K562 (cell line): ENCODE results near the gene CLIP4. TPM values are rescaled to one million over a fixed set of nuclear protein-coding genes. Genes with fewer than 3 reads are reported as not detected.

Experiments
- ATAC-seq: fragments of 200-7000 bp; cut with Tn5 transposase; 3 replicates; pipeline ENCODE4 v1.9.1; 2020; ENCODE audit warnings: moderate library complexity
- BruUV-seq: library from RNA; stranded (reverse); fragments of 400-500 nt; replicated peaks from 2 replicates; lab custom pipeline; 2021; lab: Mats Ljungman, UMichigan
- CTCF ChIA-PET: fragments of 300-600 bp; formaldehyde crosslinking; extraction: SDS; loops from one replicate; lab custom pipeline; 2021; ENCODE audit warnings: low intra/inter-chr PET ratio; lab: Yijun Ruan, JAX
- POLR2A ChIA-PET: fragments of 300-600, 350-650 bp; sonication (Branson Sonifier 250); formaldehyde crosslinking; extraction: SDS; loops from one replicate; lab custom pipeline; 2021; ENCODE audit warnings: antibody characterized with exemption, inconsistent platforms; lab: Yijun Ruan, JAX
- DNase-seq, 4 experiments: peaks; one replicate each; pipeline versions ENCODE4 v3.0.0 to v3.0.0-alpha.2; 2011 to 2018; ENCODE audit warnings: low spot score in 3 of 4, mixed read lengths in 3 of 4; ENCODE audit errors: extremely low read depth in 1 of 4
- FAIRE-seq: peaks from 2 replicates; lab custom pipeline; 2011; peaks lifted over from hg19 to GRCh38; lab: Jason Lieb, UNC
- H2AFZ ChIP-seq: 2 replicates; pipeline ENCODE4 v1.6.0; 2011; ENCODE audit warnings: low read depth, low read length, control low read depth, inconsistent platforms
- H3K27ac ChIP-seq: fragments of 200-600 bp; 3 replicates; pipeline ENCODE4 v1.8.0; 2011; ENCODE audit warnings: low read depth, mild to moderate bottlenecking, control low read depth, inconsistent platforms, low read length, moderate library complexity, mixed read lengths; ENCODE audit errors: extremely low read depth
- H3K27me3 ChIP-seq, 2 experiments: fragments of 300-600 bp in 1 of 2; 2 replicates in 1 of 2; 3 replicates in 1 of 2; pipeline versions ENCODE4 v1.6.0 to v1.8.0; 2011; ENCODE audit warnings: inconsistent platforms in 2 of 2, low read length in 2 of 2, mild to moderate bottlenecking in 1 of 2, mixed read lengths in 1 of 2, moderate library complexity in 1 of 2; ENCODE audit not compliant: control insufficient read depth in 2 of 2, insufficient read depth in 2 of 2
- H3K36me3 ChIP-seq: fragments of 300-600 bp; 3 replicates; pipeline ENCODE4 v1.8.0; 2011; ENCODE audit warnings: mild to moderate bottlenecking, low read length, inconsistent platforms; ENCODE audit not compliant: control insufficient read depth, insufficient read depth
- H3K4me1 ChIP-seq, 2 experiments: fragments of 200-600 bp in 1 of 2; replicated peaks in 1 of 2; 2 replicates in 1 of 2; 3 replicates in 1 of 2; pipeline versions ENCODE4 v1.5.1 to v1.8.0; 2011; ENCODE audit warnings: inconsistent platforms in 2 of 2, low read length in 2 of 2, mild to moderate bottlenecking in 1 of 2, mixed read lengths in 1 of 2, moderate library complexity in 1 of 2; ENCODE audit not compliant: control insufficient read depth in 2 of 2, insufficient read depth in 2 of 2
- H3K4me2 ChIP-seq: 2 replicates; pipeline ENCODE4 v1.6.1; 2011; ENCODE audit warnings: low read length, control low read depth, inconsistent platforms, mixed read lengths; ENCODE audit not compliant: insufficient read depth
- H3K4me3 ChIP-seq: fragments of 200-600 bp; sonication (generic), shearing (Covaris generic); 2 replicates; pipeline ENCODE4 v1.5.1; 2016; ENCODE audit warnings: control low read depth, inconsistent platforms
- H3K79me2 ChIP-seq: fragments of 200-600 bp; 3 replicates; pipeline ENCODE4 v1.8.0; 2011; ENCODE audit warnings: low read length, inconsistent platforms; ENCODE audit not compliant: control insufficient read depth, insufficient read depth
- H3K9ac ChIP-seq, 2 experiments: 2 replicates each; pipeline versions ENCODE4 v1.6.0 to v1.6.1; 2011; ENCODE audit warnings: low read depth in 2 of 2, low read length in 2 of 2, control low read depth in 1 of 2, inconsistent platforms in 1 of 2, mild to moderate bottlenecking in 1 of 2, mixed read lengths in 1 of 2; ENCODE audit not compliant: insufficient read depth in 1 of 2
- H3K9me1 ChIP-seq: one replicate; pipeline ENCODE4 v1.6.0; 2011; ENCODE audit warnings: inconsistent platforms, mild to moderate bottlenecking, low read length, moderate library complexity; ENCODE audit not compliant: control insufficient read depth, insufficient read depth
- H3K9me3 ChIP-seq: replicated peaks from 2 replicates; pipeline ENCODE4 v1.5.1; 2011; ENCODE audit warnings: low read depth, low read length, inconsistent platforms; ENCODE audit not compliant: control insufficient read depth, insufficient read depth
- H4K20me1 ChIP-seq: replicated peaks from 2 replicates; pipeline ENCODE4 v1.6.1; 2011; ENCODE audit warnings: low read length, inconsistent platforms, mixed read lengths; ENCODE audit not compliant: control insufficient read depth, insufficient read depth
- BDP1 ChIP-seq: IDR thresholded peaks from 3 replicates; pipeline ENCODE4 v1.6.1; 2011; ENCODE audit not compliant: insufficient read length, insufficient read depth
- CTCF ChIP-seq, 3 experiments: IDR thresholded peaks in 2 of 3; conservative IDR thresholded peaks in 1 of 3; 2 replicates each; pipeline ENCODE4 v1.5.1; 2011 to 2012; ENCODE audit warnings: low read length in 3 of 3, mild to moderate bottlenecking in 3 of 3, control low read depth in 2 of 3, improper control_type of control experiment in 1 of 3, inconsistent platforms in 1 of 3, low read depth in 1 of 3, mixed read lengths in 1 of 3, moderate library complexity in 1 of 3; ENCODE audit not compliant: insufficient read depth in 2 of 3
- DPF2 ChIP-seq: fragments of 450-650 bp; IDR thresholded peaks from 2 replicates; pipeline ENCODE4 v1.6.1; 2016
- HDAC6 ChIP-seq: IDR thresholded peaks from 2 replicates; pipeline ENCODE4 v1.6.1; 2012; ENCODE audit warnings: low read depth, mild to moderate bottlenecking, control low read depth, inconsistent platforms, low read length, moderate library complexity
- HOXB6 ChIP-seq: fragments of 250-450 bp; sonication (Bioruptor Pico); IDR thresholded peaks from 2 replicates; pipeline ENCODE4 v1.5.1; 2022; ENCODE audit warnings: mild to moderate bottlenecking, borderline replicate concordance
- KLF6 ChIP-seq: fragments of 250-450 bp; sonication (Bioruptor Pico); IDR thresholded peaks from 2 replicates; pipeline ENCODE4 v1.4.0; 2020; ENCODE audit warnings: mild to moderate bottlenecking, moderate library complexity, borderline replicate concordance
- NR4A1 ChIP-seq, 2 experiments: fragments of 250-450 bp in 1 of 2; fragments of 450-650 bp in 1 of 2; sonication (Bioruptor Pico) in 1 of 2; IDR thresholded peaks; 2 replicates each; pipeline versions ENCODE4 v1.4.0 to v1.6.1; 2016 to 2020; ENCODE audit warnings: mild to moderate bottlenecking in 2 of 2, missing compliant biosample characterization in 1 of 2, missing genetic modification characterization in 1 of 2, moderate library complexity in 1 of 2
- POLR2H ChIP-seq: IDR thresholded peaks from 2 replicates; pipeline ENCODE4 v1.6.1; 2016; ENCODE audit warnings: missing genetic modification characterization, low read depth, mild to moderate bottlenecking, control low read depth, missing compliant biosample characterization, moderate library complexity
- PTTG1 ChIP-seq: fragments of 450-650 bp; IDR thresholded peaks from 2 replicates; pipeline ENCODE4 v1.6.1; 2016; ENCODE audit warnings: low read depth, mild to moderate bottlenecking, missing genetic modification characterization, missing compliant biosample characterization
- SAFB2 ChIP-seq: fragments of 200-400 bp; formaldehyde crosslinking; IDR thresholded peaks from 2 replicates; pipeline ENCODE4 v1.6.1; 2018; ENCODE audit warnings: borderline replicate concordance, low read length, low read depth, moderate library complexity; ENCODE audit not compliant: severe bottlenecking
- STAT5A ChIP-seq: IDR thresholded peaks from 2 replicates; pipeline ENCODE4 v1.6.1; 2012; ENCODE audit warnings: low read length, inconsistent platforms, borderline replicate concordance
- TFAM ChIP-seq: fragments of 250-450 bp; sonication (Bioruptor Pico); conservative IDR thresholded peaks from 2 replicates; pipeline ENCODE4 v1.5.0; 2021; ENCODE audit warnings: mild to moderate bottlenecking, moderate library complexity
- ZNF655 ChIP-seq: fragments of 250-450 bp; sonication (Bioruptor Pico); IDR thresholded peaks from 2 replicates; pipeline ENCODE4 v1.5.0; 2021
- ZSCAN29 ChIP-seq: fragments of 450-650 bp; IDR thresholded peaks from 2 replicates; pipeline ENCODE4 v1.6.1; 2017
- WGBS: fragments of 100-300 bp; shearing (Covaris generic); methylation state at CpG from one replicate; pipeline ENCODE4 v1.1.6; 2016; ENCODE audit warnings: low coverage, mixed read lengths; ENCODE audit not compliant: insufficient coverage; ENCODE audit errors: missing lambda C conversion rate; 5-methylcytosine and 5-hydroxymethylcytosine counted together
- in situ Hi-C: fragments of 300-500 bp; cut with MboI; formaldehyde crosslinking; loops from 4 replicates; pipeline ENCODE4 v1.15.0; 2018; ENCODE audit warnings: inconsistent platforms, mixed read lengths
- intact Hi-C: fragments of 100-400 bp; cut with micrococcal nuclease; formaldehyde crosslinking; loops from 2 replicates; pipeline ENCODE4 v1.14.2; 2022
- polyA plus RNA-seq, 8 experiments: library from polyadenylated mRNA; depleted of rRNA in 4 of 8; stranded (reverse) in 5 of 8; unstranded in 3 of 8; fragments of >200 nt; fragmentation: Nextera tagmentation in 2 of 8; fragmentation: Illumina TruSeq in 1 of 8; extraction: Ambion mirVana in 2 of 8; extraction: Trizol in 1 of 8; gene quantifications; 2 replicates each; pipeline versions ENCODE4 v1.2.1 to v1.2.3, GENCODE V29; 2011 to 2014; ENCODE audit warnings: inconsistent platforms in 1 of 8, missing spikeins in 1 of 8
- total RNA-seq, 7 experiments: library from RNA; depleted of rRNA in 6 of 7; stranded (reverse); fragments of >200 nt in 6 of 7; fragmentation: Illumina TruSeq in 2 of 7; extraction: Trizol in 2 of 7; gene quantifications; 2 replicates each; pipeline versions ENCODE4 v1.2.1 to v1.2.3, GENCODE V29; 2011 to 2021; ENCODE audit warnings: low replicate concordance in 1 of 7
- TF ChIP-seq, protein P1 (sequence below): IDR thresholded peaks from 2 replicates; pipeline ENCODE4 v1.6.1; 2011; ENCODE audit warnings: borderline replicate concordance, low read depth, mild to moderate bottlenecking, moderate library complexity, low read length; ENCODE audit not compliant: insufficient read depth, poor library complexity, severe bottlenecking
- TF ChIP-seq, protein P2 (sequence below): sonication (generic); formaldehyde crosslinking; IDR thresholded peaks from 2 replicates; pipeline ENCODE4 v1.8.1; 2023; ENCODE audit warnings: mild to moderate bottlenecking, missing genetic modification reagents

CLIP4 gene
- total and polyA plus RNA-seq, 9 of the 15 experiments (the other 6 are each of a cell fraction or from before 2014, with no cell fraction given), result 0.03 to 0.38 (median 0.13) TPM; not detected in 5

DNA sequence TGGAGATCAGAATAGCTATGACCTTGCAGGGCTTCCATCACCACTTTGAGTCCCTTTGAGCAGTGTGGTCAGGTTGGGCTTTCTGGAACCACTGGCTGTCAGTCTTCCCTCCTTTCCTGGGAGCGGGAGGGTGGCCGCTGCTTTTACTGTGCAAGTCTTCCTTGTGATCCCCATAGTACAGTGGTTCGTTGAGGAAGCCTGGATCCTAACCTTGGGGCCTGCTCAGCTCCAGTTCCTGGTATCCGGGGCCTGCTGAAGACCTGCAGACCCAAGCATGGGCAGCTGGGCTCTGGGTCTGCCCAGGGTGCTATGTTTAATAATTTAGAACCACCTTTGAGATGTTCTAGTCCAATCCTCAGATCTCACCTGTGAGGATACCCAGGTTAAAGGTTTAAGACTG is 104.2 kb downstream of the CLIP4 start:
- H3K36me3 ChIP-seq, result no peaks in the 10 kb centered on the region
- H3K27ac ChIP-seq, result no peak overlapping the region
- no TSS peak for BruUV-seq
- no peak overlapping the region for H3K4me2 ChIP-seq
- H3K9ac ChIP-seq, result no peak overlapping the region
- intact Hi-C loops (no loop called here), in situ Hi-C loops (no loop called here)
- no peak overlapping the region for H2AFZ ChIP-seq
- no peaks in the 10 kb centered on the region for H3K4me1 ChIP-seq
- no peaks in the 10 kb centered on the region for H3K79me2 ChIP-seq
- H3K9me3 ChIP-seq, result no peaks in the 10 kb centered on the region
- no peaks in the 10 kb centered on the region for H3K9me1 ChIP-seq
- WGBS, result 0% methylated on average over 4 of the region's 4 CpGs
- no peak for DNase-seq
- no peak for FAIRE-seq
- H4K20me1 ChIP-seq, result no peaks in the 10 kb centered on the region; the same call in none of the 2 replicates
- H3K27me3 ChIP-seq, result peaks cover 0 to 48% of the 10 kb centered on the region in 2 experiments; a peak in 2 of 5 replicates
- ATAC-seq, result no peak
- no peak overlapping the region for H3K4me3 ChIP-seq
- ChIA-PET CTCF (no interaction called here), POLR2A (interaction anchor here (0.5 kb wide), 1 partner anchor 9 kb away, joined by 3 read pairs; no protein-coding TSS in a partner anchor)
- TF ChIP-seq POLR2H (tag), result no peak
- TF ChIP-seq CTCF (IDR thresholded peaks at IDR 0.05 in 2 of 3, conservative IDR thresholded peaks at IDR 0.05 in 1 of 3; ENCODE audit: insufficient read depth in 2 of 3, low read depth in 1 of 3, low read length in 3 of 3), result no peak
- no peak for TF ChIP-seq STAT5A
- no peak for TF ChIP-seq ZNF655 (CRISPR knock-in tag)
- TF ChIP-seq PTTG1, result no peak
- TF ChIP-seq, protein P1, sequence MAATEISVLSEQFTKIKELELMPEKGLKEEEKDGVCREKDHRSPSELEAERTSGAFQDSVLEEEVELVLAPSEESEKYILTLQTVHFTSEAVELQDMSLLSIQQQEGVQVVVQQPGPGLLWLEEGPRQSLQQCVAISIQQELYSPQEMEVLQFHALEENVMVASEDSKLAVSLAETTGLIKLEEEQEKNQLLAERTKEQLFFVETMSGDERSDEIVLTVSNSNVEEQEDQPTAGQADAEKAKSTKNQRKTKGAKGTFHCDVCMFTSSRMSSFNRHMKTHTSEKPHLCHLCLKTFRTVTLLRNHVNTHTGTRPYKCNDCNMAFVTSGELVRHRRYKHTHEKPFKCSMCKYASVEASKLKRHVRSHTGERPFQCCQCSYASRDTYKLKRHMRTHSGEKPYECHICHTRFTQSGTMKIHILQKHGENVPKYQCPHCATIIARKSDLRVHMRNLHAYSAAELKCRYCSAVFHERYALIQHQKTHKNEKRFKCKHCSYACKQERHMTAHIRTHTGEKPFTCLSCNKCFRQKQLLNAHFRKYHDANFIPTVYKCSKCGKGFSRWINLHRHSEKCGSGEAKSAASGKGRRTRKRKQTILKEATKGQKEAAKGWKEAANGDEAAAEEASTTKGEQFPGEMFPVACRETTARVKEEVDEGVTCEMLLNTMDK, result no peak
- TF ChIP-seq ZSCAN29, result no peak
- TF ChIP-seq NR4A1 (CRISPR knock-in tag; IDR thresholded peaks at IDR 0.05), result no peak
- no peak for TF ChIP-seq NR4A1 (tag; IDR thresholded peaks at IDR 0.05)
- TF ChIP-seq HOXB6 (CRISPR knock-in tag), result no peak
- TF ChIP-seq KLF6, result no peak
- TF ChIP-seq HDAC6, result no peak
- no peak for TF ChIP-seq TFAM (CRISPR knock-in tag)
- no peak for TF ChIP-seq BDP1
- TF ChIP-seq, protein P2, sequence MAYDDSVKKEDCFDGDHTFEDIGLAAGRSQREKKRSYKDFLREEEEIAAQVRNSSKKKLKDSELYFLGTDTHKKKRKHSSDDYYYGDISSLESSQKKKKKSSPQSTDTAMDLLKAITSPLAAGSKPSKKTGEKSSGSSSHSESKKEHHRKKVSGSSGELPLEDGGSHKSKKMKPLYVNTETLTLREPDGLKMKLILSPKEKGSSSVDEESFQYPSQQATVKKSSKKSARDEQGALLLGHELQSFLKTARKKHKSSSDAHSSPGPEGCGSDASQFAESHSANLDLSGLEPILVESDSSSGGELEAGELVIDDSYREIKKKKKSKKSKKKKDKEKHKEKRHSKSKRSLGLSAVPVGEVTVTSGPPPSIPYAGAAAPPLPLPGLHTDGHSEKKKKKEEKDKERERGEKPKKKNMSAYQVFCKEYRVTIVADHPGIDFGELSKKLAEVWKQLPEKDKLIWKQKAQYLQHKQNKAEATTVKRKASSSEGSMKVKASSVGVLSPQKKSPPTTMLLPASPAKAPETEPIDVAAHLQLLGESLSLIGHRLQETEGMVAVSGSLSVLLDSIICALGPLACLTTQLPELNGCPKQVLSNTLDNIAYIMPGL (CRISPR knock-in tag), result no peak
- no peak for TF ChIP-seq DPF2
- no peak for TF ChIP-seq SAFB2
